GM03348 (cell line): ENCODE data around the gene DDX10.

Experiments used
- DNase-seq: peaks from one replicate; pipeline ENCODE4 v3.0.0; 2012; ENCODE audit warnings: low spot score

DDX10 gene

GRCh38 chr11:108906826-108907225 is 242.0 kb downstream of the DDX10 start:
- peak; percentile 13 for DNase-seq

- no peak for DNase-seq
Observed at GRCh38 chr11:108909041-108909440, 244.2 kb downstream of the DDX10 start.

- no peak for DNase-seq
Observed at GRCh38 chr11:108909921-108910320, 245.1 kb downstream of the DDX10 start.

- no peak for DNase-seq
Observed at GRCh38 chr11:108912581-108912980, 247.7 kb downstream of the DDX10 start.

- no peak for DNase-seq
Observed at GRCh38 chr11:108913204-108913603, 248.3 kb downstream of the DDX10 start.

- no peak for DNase-seq
Observed at GRCh38 chr11:108914211-108914610, 249.3 kb downstream of the DDX10 start.

- DNase-seq, result no peak
Observed at GRCh38 chr11:108914981-108915380, 250.1 kb downstream of the DDX10 start.

- DNase-seq, result no peak
Observed at GRCh38 chr11:108915666-108916065, 250.8 kb downstream of the DDX10 start.

- DNase-seq, result peak; percentile 13
Observed at GRCh38 chr11:108916290-108916689, 251.4 kb downstream of the DDX10 start.

- DNase-seq, result no peak
Observed at GRCh38 chr11:108916935-108917334, 252.1 kb downstream of the DDX10 start.

GRCh38 chr11:108921211-108921610 is 256.3 kb downstream of the DDX10 start:
- DNase-seq, result no peak

GRCh38 chr11:108922241-108922640 is 257.4 kb downstream of the DDX10 start:
- DNase-seq, result no peak

- DNase-seq, result no peak
Observed at GRCh38 chr11:108923413-108923812, 258.5 kb downstream of the DDX10 start.

GRCh38 chr11:108926171-108926840 is 261.4 kb downstream of the DDX10 start:
- DNase-seq, result no peak

- DNase-seq, result no peak
Observed at GRCh38 chr11:108926841-108927577, 262.1 kb downstream of the DDX10 start.

GRCh38 chr11:108927791-108928545 is 263.1 kb downstream of the DDX10 start:
- DNase-seq, result no peak

- peak; percentile 75 for DNase-seq
Observed at GRCh38 chr11:108929241-108929640, 264.4 kb downstream of the DDX10 start.

GRCh38 chr11:108931168-108931567 is 266.3 kb downstream of the DDX10 start:
- no peak for DNase-seq

- DNase-seq, result peak; percentile 16
Observed at GRCh38 chr11:108933630-108934029, 268.8 kb downstream of the DDX10 start.

- DNase-seq, result no peak
Observed at GRCh38 chr11:108934289-108934688, 269.4 kb downstream of the DDX10 start.

GRCh38 chr11:108934696-108935095 is 269.8 kb downstream of the DDX10 start:
- DNase-seq, result no peak

- DNase-seq, result no peak
Observed at GRCh38 chr11:108937746-108938145, 272.9 kb downstream of the DDX10 start.

- DNase-seq, result no peak
Observed at GRCh38 chr11:108938604-108939003, 273.7 kb downstream of the DDX10 start.
